ENCODE results near the gene SINHCAF.

The SINHCAF gene

GRCh38 chr12:31363416-31363809 lies 37.5 kb upstream of the SINHCAF start:
- no peak for ATAC-seq
- no peak for TF ChIP-seq ZC3H10 (CRISPR knock-in tag; IDR thresholded peaks at IDR 0.05)
- TF ChIP-seq ESRRG (CRISPR knock-in tag; IDR thresholded peaks at IDR 0.05): no peak
- TF ChIP-seq GLIS3 (CRISPR knock-in tag; IDR thresholded peaks at IDR 0.05): no peak
- TF ChIP-seq SNAI2 (CRISPR knock-in tag; IDR thresholded peaks at IDR 0.05): no peak
- TF ChIP-seq ZFP3 (CRISPR knock-in tag; IDR thresholded peaks at IDR 0.05): no peak
- no peak for TF ChIP-seq ZFP30 (CRISPR knock-in tag; IDR thresholded peaks at IDR 0.05)
- TF ChIP-seq PATZ1 (CRISPR knock-in tag; IDR thresholded peaks at IDR 0.05; ENCODE audit: borderline replicate concordance): no peak
- no peak for TF ChIP-seq PPARA (CRISPR knock-in tag; IDR thresholded peaks at IDR 0.05; ENCODE audit: borderline replicate concordance)
- no peak for TF ChIP-seq ISL1 (CRISPR knock-in tag; IDR thresholded peaks at IDR 0.05)
- TF ChIP-seq CREB5 (CRISPR knock-in tag; IDR thresholded peaks at IDR 0.05; ENCODE audit: low read depth): no peak
- TF ChIP-seq TCF4 (CRISPR knock-in tag; IDR thresholded peaks at IDR 0.05; ENCODE audit: borderline replicate concordance): no peak
- no peak for TF ChIP-seq TSHZ2 (CRISPR knock-in tag; IDR thresholded peaks at IDR 0.05)
- TF ChIP-seq ZNF565 (CRISPR knock-in tag; conservative IDR thresholded peaks at IDR 0.05; ENCODE audit: low read depth): no peak
- TF ChIP-seq RARB (CRISPR knock-in tag; IDR thresholded peaks at IDR 0.05): no peak
- TF ChIP-seq TOX (CRISPR knock-in tag; IDR thresholded peaks at IDR 0.05; ENCODE audit: borderline replicate concordance): no peak
- no peak for TF ChIP-seq ZNF70 (CRISPR knock-in tag; IDR thresholded peaks at IDR 0.05)
- no peak for TF ChIP-seq BACH2 (CRISPR knock-in tag; IDR thresholded peaks at IDR 0.05; ENCODE audit: borderline replicate concordance)
- TF ChIP-seq ZNF8 (CRISPR knock-in tag; IDR thresholded peaks at IDR 0.05): no peak

GRCh38 chr12:31362759-31363415 lies 36.9 kb upstream of the SINHCAF start:
- ATAC-seq: peak; percentile 47
- TF ChIP-seq ZC3H10 (CRISPR knock-in tag; IDR thresholded peaks at IDR 0.05): no peak
- TF ChIP-seq CSDC2 (CRISPR knock-in tag; IDR thresholded peaks at IDR 0.05): no peak
- TF ChIP-seq OSR1 (CRISPR knock-in tag; IDR thresholded peaks at IDR 0.05): no peak
- no peak for TF ChIP-seq CREB5 (CRISPR knock-in tag; IDR thresholded peaks at IDR 0.05; ENCODE audit: low read depth)
- TF ChIP-seq TCF4 (CRISPR knock-in tag; IDR thresholded peaks at IDR 0.05; ENCODE audit: borderline replicate concordance): no peak
- no peak for TF ChIP-seq ESRRG (CRISPR knock-in tag; IDR thresholded peaks at IDR 0.05)
- TF ChIP-seq ZNF565 (CRISPR knock-in tag; conservative IDR thresholded peaks at IDR 0.05; ENCODE audit: low read depth): no peak
- TF ChIP-seq BACH2 (CRISPR knock-in tag; IDR thresholded peaks at IDR 0.05; ENCODE audit: borderline replicate concordance): no peak
- no peak for TF ChIP-seq ZFP3 (CRISPR knock-in tag; IDR thresholded peaks at IDR 0.05)
- no peak for TF ChIP-seq ZNF8 (CRISPR knock-in tag; IDR thresholded peaks at IDR 0.05)
- no peak for TF ChIP-seq PATZ1 (CRISPR knock-in tag; IDR thresholded peaks at IDR 0.05; ENCODE audit: borderline replicate concordance)
- TF ChIP-seq ISL1 (CRISPR knock-in tag; IDR thresholded peaks at IDR 0.05): no peak
- no peak for TF ChIP-seq TOX (CRISPR knock-in tag; IDR thresholded peaks at IDR 0.05; ENCODE audit: borderline replicate concordance)
- no peak for TF ChIP-seq ARNTL (CRISPR knock-in tag; IDR thresholded peaks at IDR 0.05; ENCODE audit: borderline replicate concordance, low read depth)
- TF ChIP-seq RARB (CRISPR knock-in tag; IDR thresholded peaks at IDR 0.05): no peak
- TF ChIP-seq ZNF70 (CRISPR knock-in tag; IDR thresholded peaks at IDR 0.05): no peak
- no peak for TF ChIP-seq PPARA (CRISPR knock-in tag; IDR thresholded peaks at IDR 0.05; ENCODE audit: borderline replicate concordance)
- no peak for TF ChIP-seq CSRNP3 (CRISPR knock-in tag; IDR thresholded peaks at IDR 0.05)

Data from SK-N-SH treated with all-trans-retinoic acid at 6 μM for 48 hours (cell line).